Activated CD8-positive, alpha-beta memory T cell treated with anti-CD3 and anti-CD28 coated beads, Interleukin-2, amount 50 U/mL, for 4 hours (primary cell): Measurements from ENCODE around the gene SACS.

ENCODE experiments used
- DNase-seq: peaks from one replicate; pipeline ENCODE4 v3.0.0-alpha.2; 2020

The SACS gene, protein sequence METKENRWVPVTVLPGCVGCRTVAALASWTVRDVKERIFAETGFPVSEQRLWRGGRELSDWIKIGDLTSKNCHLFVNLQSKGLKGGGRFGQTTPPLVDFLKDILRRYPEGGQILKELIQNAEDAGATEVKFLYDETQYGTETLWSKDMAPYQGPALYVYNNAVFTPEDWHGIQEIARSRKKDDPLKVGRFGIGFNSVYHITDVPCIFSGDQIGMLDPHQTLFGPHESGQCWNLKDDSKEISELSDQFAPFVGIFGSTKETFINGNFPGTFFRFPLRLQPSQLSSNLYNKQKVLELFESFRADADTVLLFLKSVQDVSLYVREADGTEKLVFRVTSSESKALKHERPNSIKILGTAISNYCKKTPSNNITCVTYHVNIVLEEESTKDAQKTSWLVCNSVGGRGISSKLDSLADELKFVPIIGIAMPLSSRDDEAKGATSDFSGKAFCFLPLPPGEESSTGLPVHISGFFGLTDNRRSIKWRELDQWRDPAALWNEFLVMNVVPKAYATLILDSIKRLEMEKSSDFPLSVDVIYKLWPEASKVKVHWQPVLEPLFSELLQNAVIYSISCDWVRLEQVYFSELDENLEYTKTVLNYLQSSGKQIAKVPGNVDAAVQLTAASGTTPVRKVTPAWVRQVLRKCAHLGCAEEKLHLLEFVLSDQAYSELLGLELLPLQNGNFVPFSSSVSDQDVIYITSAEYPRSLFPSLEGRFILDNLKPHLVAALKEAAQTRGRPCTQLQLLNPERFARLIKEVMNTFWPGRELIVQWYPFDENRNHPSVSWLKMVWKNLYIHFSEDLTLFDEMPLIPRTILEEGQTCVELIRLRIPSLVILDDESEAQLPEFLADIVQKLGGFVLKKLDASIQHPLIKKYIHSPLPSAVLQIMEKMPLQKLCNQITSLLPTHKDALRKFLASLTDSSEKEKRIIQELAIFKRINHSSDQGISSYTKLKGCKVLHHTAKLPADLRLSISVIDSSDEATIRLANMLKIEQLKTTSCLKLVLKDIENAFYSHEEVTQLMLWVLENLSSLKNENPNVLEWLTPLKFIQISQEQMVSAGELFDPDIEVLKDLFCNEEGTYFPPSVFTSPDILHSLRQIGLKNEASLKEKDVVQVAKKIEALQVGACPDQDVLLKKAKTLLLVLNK (N-terminal part only)

DNA sequence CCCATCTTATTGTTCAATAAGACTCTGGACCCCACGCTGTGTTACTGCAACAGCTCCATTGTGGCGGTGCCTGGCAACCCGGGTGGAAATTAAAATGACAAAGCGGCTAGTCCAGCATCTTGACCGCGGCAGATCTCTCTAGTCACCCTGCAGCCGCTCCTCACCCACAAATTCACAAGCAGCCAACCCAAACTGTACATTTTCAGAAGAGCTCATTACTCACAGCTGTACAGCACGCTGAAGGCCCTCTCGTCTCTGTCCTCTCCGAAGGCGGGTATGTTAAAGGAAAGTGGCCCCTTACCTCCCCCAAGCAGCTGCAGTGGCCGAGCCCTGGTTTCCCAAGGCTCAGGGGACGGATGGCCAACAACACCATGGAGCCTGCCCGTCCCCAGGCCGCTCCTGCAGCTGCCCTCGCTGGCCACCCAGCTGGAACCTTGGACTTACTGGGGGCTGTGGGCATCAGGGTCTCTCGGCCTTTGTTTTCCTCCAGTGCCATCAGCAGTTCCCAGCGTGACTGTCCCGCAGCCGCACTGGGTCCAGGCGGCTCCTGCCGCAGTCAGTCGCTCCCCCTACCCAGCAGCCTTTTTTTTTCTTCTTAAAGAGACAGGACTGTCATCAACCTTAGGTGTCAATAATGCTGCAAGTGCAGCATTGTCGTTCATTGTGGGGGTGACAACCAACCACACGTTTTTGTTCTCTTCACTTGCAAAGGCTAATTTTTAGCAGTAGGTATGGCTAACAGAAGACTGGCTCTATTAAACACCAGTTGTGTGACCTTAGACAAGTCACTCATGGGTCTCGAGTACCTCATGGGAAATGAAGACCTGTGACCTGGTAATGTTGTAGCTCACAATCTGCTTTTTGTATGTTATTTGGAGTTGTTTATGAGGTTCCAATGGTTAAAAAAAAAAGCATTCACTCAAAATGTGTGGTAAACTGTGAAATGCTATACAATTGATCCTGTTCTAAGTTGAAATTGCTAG, at the start of gene SACS:
TSS of gene SACS (minus strand) at position 532 of the 983 bp plus-strand sequence. CDS start 22,463 bp downstream, outside the sequence.
- no peak for DNase-seq

DNA sequence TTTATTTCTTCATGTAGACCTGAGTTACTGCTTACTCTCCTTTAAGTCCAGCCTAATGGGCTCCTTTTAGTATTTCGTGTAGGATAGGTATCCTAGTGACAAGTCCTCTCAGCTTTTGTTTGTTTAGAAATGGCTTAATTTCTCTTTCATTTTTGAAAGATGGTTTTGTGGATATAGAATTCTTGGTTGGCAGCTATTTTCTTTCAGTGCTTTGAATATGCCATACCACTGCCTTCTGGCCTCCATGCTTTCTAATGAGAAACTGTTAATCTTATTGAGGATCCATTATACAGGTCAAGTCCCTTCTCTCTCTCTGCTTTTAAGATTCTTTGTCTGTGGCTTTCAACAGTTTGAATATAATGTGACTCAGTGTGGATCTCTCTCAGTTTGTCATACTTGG, 46.8 kb upstream of the SACS start:
- no peak for DNase-seq

DNA sequence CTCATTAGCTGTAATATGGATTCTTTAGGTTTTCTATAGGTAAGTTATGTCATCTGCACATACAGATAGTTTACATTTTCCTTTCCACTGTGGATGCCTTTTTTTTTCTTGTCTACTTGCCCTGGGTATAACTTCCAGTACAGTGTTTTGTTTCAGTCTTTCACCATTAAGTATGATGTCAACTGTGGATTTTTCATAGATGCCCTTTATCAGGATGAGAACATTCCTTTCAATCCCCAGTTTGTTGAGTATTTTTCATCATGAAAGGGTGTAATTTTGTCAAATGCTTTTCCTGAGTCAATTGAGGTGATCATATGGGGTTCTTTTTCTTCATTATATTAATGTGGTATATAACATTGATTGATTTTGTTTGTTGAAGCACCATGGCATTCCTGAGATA, 43.6 kb upstream of the SACS start:
- no peak for DNase-seq

DNA sequence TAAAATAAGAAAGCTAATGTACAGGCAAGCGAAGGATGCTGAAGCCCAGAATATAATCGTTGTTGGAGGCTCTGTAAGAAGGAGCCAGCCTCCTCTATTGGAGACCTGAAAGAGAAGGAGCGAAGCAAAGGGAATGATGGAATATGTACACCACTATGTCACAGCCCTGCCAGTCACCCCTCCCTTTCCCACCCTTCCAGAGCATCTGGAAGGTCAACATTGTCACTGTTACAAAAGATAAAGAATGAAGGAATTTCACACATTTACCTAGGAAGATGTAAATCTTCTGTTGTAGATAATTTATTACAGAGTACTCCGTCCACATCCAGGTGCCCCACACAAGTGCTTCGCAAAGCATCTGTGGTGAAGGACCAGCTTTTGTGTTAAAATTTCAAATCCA, 39.7 kb upstream of the SACS start:
- DNase-seq, result no peak

DNA sequence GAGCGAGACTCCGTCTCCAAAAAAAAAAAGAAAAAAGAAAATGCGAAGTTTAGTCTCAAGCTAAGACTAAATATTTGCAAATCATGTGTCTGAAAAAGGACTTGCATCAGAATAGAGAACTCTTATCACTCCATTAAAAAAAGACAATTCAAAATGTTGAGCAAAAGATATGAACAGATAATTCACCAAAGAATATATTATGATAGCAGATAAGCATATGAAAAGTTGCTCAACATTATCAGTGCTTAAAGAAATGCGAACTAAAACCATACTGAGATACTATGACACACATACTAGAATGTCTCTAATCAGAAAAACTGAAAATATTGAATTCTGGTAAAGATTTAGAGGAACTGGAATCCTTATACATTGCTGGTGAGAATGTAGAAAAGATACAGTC, 38.7 kb upstream of the SACS start:
- no peak for DNase-seq

DNA sequence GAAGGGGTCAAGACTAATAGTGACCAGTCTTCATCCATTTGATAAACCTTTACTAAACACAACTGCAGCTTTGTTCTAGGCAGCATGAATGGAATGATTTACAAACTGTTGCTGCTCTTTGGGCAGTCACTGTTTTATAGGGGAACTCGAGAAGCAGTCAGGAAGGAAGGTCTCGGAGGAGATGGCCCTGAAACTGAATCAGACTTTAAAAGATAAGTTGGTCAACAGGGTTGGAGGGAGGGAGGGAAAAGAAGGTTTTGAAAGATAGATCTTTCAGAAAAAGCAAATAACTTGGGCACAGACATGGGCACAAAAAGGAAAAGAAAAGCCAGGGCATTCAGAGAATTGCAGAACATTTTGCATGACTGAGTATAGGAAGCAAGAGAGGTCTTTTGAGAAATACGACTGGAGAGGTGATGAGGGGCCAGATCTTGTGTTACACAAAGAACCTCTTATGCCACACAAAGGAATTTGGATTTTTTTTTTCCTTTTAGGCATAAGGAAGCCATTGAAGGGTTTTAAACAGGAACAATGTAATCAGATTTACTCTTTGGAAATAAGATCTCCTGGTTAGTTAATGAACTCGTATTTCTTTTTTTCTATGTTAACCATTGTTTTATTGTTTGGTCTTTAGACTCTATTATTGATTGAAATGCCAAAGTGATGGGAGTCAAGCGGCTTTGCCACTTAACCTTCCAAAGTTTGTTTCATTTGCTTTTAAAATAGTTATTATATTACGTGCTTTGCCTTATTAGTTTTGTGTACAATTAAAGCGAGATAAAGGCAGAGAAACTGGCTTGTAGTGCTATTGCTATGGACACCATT, 37.5 kb upstream of the SACS start:
- no peak for DNase-seq

DNA sequence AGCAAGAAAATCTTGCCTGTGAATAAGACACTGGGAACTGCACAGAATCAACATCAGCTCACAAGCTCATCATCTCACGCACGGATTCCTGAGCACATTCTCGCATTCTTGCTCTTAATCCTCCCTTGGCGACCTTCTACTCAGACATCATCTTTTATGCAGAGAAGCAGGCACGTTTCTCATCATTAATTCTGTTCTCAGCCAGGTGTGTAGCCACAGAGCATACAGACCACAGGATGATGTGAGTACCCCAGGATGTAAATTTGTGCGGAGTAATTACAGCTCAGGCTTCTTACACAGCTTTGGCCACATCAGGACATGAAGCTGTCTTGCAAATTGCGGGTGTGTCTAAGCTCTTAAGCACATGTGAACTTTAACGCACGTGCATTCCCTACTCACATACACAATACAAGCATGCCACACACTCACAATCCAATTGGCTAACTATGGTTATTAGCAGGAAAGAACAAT, 36.5 kb upstream of the SACS start:
- no peak for DNase-seq

DNA sequence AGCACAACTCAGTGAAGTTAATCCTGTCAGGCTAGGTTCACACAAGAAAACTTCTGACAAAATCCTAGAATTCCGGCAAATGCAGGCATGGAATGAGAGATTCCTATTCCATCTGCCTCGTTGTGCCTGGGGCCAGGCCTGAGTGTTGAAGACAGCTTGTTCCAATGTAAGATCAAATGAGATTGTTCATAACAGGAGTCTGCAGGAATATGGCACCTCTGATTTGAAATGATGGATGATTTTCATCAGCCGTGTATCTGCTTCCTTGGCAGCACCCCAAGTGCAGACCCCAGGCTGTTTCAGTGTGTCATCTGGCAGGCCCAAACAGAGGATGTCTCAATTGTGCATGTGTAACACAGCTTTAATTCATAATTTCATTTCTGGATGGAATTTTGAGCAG, 35.3 kb upstream of the SACS start:
- no peak for DNase-seq

DNA sequence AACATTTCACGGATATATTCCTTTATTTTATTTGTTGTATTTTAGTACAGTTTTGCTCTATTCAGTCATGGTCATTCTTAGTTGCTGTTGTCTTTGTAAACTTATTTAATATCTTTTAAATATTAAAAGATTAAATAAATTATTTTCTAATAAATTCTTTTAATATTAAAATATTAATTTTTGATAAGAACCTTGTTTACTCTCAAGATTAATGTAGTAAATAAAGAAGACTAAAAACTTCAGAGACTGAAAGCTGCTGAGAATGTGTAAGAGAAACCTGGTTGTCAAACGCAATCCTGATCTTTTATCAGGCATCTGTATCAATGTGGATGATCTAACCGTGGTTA, 34.4 kb upstream of the SACS start:
- no peak for DNase-seq

DNA sequence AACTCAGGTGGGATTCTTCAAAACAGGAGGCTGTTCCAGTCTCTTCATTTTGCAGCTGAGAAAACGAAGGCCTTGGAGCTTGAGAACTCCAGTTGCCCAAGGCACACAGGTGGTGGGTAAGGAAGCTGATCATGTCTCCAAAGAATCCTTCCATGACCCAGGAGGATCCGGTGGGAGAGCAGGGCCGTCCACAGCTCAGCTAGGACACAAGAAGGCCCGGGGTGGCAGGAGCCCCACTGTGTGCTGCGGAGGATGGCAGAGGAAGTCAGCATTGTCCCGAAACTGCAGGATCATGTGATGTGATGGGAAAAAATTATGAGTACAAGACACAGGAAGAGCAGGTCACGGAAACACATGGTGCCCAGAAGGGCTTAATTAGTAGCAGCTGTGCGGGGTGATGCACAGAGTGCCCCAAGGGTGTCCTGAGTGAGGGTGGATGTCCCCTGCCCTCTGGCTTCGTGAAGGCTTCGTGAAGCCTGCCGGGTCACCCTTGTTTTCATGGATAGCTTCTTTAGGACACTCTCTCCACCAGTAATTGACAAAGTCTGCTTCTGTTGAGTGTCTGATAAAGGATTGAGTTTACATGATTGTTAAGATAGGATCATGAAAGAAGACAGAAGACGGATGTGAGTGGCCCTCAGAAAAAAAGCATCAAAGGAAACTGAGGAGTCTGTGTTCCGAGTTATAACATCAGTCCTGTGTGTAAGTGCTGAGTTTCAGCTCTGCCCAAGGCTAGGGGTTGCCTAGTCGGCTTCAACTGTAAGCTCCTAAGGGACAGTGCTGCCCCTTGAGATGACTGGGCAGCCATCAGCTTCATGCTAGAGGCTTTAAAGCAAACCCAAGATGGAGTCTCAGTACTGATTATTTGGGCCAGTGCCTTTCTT, 33.8 kb upstream of the SACS start:
- DNase-seq, result no peak

DNA sequence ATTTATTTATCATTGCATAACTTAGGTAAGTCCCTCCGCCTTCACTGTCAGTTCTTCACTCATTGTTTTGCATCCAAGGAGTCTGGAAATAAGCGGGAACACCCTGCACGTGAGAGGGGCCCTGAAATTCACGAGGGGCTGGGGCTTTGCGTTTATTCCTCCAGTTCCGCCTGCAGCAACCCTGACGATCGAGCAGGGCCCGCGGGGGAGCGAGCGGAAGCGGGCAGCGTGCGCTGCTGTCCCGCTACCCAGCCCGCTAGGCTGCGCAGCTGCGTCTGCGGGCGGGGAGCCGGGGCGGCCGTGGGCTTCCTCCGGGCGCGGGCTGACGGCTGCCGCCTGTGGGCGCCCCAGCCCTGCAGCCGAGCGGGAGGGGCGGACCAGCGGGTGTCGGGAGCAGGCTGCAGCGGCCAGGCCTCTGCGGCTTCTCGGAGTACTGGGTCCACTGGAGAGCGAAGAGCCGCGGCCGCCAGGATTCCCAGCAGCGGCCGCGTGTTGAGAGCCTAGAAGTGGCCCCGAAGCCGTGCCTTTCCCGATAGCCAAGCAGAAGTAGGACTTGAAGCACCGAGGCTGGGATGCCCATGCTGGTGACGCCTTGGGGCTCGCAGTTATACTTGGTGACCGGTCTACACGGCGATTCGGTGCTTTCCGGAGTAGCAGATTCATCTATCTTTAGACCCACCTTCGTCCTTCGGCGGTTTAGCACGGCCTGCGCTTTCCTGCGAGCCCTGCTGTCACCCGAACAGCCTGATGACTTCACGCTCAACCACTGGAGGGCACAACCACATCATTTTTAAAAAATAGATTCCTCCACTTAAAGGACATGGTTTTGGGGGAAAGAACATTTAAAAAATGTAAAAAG, 32.9 kb upstream of the SACS start:
- peak; percentile 58 for DNase-seq

DNA sequence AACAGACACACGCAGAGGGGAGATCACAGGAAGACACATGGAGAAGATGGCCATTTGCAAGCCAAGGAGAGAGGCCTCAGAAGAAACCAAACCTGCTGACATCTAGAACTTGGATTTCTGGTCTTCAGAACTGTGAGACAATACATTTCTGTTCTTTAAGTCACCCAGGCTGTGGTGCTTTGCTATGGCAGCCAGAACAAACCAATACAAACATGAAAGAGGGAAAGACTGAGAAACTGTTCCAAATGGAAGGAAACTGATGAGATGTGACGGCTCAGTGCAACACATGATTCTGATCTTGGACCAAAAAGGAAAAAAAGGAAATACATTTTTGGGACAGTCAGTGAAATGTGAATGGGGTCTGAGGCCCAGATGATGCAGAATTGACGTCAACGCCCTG, 30.2 kb upstream of the SACS start:
- DNase-seq, result no peak

DNA sequence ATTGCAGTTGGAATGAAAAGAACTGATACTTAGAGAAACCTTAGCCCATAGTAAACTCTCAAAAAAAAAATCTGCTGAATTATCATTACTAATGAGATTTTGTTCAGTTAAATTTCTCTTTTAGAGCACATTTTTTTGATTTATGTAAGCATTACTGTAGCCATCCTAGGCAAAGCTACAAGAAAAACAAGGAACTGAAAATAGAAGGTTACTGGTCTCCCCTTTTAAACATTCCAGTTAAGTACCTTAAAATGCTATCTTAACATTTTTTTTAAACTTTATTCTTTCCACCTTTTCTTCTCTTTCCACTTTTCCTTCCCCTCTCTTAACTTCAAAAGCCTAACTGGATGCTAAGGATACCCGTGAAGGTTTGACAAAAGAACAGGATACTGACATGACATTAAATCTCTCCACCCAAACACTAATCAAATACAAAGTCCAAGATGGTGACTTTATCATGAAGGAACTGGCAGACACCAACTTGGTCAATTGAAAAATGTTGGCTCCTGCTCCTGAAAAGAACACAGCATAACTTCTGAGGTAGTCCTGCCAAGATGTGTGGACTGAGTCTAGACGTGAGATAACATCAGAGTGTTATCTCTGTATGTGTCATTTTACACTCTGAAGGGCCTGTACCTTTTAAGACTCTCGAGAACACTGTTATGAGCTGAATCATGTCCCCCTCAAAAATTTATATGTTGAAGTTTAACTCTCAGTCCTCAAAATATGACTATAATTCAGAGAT, 29.5 kb upstream of the SACS start:
- no peak for DNase-seq

DNA sequence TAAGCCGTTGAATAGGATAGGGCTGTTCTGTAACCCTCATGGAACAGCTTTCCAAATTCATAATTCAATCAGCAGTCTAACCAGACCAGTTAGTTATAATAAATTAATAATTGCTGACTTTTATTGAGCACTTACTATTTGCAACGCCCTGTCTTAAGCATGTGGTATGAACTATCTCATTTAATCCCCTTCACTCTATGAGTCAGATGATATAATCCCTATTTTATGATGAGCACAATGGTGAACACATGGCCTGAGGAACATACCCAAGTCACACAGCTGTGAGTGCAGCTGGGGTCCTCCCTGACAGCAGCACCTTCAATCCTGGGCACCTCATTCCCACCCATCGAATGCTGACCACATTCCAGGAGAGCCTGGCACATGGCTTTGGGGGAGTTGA, 28.0 kb upstream of the SACS start:
- no peak for DNase-seq

DNA sequence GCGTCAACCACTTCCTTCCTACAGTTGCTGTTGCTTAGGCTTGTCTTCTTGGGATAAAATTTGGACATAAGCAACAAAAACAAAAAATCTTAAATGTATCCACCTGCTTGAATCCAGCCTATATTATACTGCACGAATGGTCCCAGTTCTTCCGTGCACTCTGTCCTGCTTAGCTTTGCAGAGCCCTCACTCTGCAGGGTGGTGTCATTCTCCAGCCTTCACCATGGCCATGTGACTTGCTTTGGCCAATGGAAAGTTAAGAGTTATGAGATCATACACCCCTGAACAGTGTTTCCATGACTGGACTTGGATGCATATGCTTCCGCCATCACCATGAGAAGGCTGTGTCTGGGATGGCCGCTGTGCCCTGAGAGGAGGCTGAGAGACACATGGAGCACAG, 27.4 kb upstream of the SACS start:
- no peak for DNase-seq

DNA sequence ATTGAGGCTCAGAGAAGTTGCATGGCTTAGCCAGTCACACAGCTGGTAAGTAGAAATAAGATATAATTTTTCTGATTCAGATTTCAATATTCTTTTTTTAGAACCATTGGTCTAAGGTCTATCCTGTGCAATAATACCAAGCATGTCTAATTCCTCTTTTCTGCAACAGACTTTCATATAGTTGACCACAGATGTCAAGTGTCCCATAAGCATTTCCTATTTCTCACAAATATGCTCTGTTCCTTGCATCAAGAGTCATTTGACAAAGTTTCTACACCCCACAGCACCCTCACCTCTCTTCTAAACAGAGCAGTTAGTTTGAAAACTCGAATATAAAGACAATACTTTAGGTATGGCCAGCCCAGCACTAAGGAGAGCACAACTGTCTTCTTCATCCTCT, 26.8 kb upstream of the SACS start:
- no peak for DNase-seq

DNA sequence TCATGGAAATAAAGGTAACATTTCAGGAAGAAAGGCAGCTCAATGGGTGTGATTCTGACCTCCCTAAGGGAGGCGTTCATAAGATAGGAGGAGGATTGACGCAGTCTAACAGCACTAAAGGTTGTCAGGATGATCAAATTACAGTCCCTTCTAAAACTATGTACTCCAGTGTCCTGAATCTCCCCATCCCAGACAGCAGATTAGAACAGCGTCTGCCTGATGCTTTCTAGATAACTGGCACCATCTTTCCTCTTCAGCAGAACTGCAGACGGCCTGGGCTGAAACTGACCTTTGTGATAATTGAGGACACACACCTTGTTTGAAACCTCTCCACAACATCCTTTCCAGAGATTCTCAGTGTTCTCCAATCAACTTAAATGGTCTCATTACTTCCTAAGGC, 25.5 kb upstream of the SACS start:
- no peak for DNase-seq

DNA sequence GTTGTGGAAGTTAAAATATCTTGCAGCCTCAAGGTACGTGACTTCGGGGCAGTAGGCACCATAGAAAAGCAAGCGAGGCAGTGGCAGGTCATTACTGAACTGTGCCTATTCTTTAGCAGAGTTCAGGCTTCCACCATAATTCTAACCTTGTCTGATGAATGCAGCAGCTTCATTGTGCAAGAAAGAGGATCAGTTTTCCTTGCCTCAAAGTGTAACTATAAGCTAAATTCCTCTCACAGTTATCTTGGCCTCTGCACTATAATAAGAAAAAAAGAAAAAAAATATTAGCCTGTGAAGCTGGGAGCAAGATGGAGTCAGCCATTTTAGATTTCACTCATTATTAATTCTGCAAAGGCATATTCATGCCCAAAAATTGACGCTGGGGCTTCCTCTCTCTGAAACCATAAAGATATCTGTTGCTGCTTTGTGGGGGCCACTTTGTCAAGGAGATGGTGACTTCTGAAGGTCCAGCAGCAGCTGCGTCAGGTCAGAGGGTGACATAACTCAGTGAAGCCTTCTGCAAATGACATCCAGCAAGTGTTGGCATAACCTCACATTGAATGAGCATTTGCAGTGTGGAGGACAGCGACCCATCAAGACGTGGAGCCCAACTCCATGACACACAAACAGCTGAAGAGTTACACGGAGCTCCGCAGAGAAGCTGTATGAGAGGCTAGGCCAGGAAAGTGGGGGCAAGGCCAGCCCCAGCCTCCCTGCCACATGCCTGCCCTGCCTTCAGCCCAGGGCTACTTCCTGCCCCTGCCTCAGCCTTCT, 23.1 kb upstream of the SACS start:
- DNase-seq, result no peak
